HG02610 (cell line): ENCODE measurements around the gene CALML4.
"Not testable (repeated sequence)": the region's sequence is repeated elsewhere in the genome, so short reads cannot be mapped to it uniquely, and the experiment has no call there.

Experiments
- ATAC-seq: cut with Tn5 transposase; IDR thresholded peaks from one replicate; pipeline ENCODE4 v1.9.1; 2021; ENCODE audit warnings: mild to moderate bottlenecking, moderate library complexity; ENCODE audit not compliant: unreplicated experiment

Gene CALML4, protein sequence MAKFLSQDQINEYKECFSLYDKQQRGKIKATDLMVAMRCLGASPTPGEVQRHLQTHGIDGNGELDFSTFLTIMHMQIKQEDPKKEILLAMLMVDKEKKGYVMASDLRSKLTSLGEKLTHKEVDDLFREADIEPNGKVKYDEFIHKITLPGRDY

DNA sequence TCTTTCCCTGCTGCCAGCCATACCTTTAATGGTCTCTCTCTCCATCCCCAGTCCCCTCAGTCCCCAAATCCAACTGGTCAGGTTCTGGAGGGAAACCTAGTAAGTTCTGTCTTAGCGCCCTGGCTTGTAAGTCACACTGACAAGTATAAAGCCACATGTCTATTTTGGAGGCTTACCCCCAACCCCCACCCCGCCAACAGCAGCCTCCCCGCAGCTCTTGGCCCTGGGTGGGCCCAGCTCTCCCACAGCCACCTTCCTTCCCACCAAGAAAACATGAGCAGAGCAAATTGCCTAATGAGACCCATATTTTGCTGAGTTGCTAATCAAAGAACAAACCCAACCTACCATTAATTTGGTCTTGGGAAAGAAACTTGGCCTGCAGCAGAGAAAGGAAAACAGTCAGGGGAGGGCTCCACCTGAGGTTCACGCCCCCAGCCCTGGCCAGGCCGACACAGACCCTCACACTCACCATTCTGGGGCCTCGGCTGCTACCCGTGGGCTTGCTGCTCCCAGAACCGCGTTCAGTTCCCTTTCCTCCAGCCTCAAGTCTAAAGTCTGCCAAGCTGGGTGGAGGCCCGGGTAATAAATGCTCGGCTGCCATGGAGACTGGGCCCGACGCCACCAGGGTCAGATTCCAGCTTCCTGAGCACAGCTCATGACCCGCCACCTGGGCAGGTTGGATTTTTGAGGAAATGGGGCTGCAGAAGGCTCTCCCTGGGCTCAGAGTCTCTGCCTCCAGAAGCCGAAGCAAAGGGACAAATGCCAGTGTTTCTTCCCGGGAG lies at the start of gene CALML4:
TSS of gene CALML4 (minus strand) at position 557 of the 782 bp plus-strand sequence. CDS start at position 472, 85 bp downstream.
- no peak for ATAC-seq

- ATAC-seq = no peak
Observed at GRCh38 chr15:68252925-68253534, 47.9 kb upstream of the CALML4 start.

- ATAC-seq = no peak
Observed at GRCh38 chr15:68249058-68249713, 44.1 kb upstream of the CALML4 start.

DNA sequence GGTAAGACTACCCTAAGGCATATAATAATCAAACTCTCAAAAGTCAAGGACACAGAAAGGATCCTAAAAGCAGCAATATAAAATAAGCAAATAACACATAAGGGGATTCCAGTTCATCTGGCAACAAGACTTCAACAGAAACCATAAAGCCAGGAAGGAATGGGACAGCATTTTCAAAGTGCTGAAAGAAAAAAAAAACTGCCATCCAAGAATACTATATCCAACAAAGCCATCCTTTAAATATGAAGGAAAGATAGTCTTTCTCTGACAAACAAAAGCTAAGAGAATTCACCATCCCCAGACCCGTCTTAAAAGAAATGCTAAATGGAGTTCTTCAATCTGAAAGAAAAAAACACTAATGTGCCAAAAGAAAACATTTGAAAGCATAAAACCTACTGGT lies 39.1 kb upstream of the CALML4 start:
- ATAC-seq = no peak

- no peak for ATAC-seq
Observed at GRCh38 chr15:68241088-68241935, 36.2 kb upstream of the CALML4 start.

DNA sequence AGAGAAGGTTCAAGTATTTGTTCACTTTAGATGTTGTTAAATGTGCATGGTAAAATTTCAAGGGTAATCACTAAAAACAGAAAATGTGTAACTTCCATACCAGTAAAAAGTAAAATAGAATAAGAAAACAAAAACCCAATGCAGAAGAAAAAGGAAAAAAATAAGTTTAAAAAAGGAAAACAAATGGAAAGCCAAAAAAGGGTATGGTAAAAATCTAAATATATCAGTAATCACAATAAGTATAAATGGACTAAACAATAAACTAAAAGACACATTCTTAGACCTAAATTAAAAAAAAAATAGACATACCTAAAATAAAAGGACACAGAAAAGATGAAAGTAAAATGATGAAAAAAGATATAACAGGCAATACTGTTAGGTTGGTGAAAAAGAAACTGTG lies 33.9 kb upstream of the CALML4 start:
- no peak for ATAC-seq

DNA sequence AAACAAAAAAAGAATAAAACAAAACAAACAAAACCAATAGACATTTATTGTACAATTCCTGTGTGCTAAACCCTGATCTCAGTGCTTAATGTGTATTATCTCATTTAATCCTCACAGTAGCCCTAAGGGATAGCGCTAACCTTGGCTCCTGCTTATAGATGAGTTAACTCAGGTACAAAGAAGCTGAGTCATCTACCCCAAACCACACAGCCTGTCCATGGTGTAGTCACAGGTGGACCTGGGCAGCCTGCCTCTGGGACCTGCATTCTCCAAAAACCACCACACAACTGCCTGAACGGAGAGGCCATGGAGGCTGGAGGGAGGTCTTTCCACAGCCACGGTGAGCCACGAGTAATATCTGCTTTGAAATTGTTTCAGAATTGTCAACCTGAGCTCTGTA lies 29.9 kb upstream of the CALML4 start:
- ATAC-seq = no peak

- ATAC-seq = not testable (repeated sequence)
Observed at GRCh38 chr15:68234520-68234919, 29.4 kb upstream of the CALML4 start.

GRCh38 chr15:68234060-68234459 lies 28.9 kb upstream of the CALML4 start:
- no peak for ATAC-seq

DNA sequence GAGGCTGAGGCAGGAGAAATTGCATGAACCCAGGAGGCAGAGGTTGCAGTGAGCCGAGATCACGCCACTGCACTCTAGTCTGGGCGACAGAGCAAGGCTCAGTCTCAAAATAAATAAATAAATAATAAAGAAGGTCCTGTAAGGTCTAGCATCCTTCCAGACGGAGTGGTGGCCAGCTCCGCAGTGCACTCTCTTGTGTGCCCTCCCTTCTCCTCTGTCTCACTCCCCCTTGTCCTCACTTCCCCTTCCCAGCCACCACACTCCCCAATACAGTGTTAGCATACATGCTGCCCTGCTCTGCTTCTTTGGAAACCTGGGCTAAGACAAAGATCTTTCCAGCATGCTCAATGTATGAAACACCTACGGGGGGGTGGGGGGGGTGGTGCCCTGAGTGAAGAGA lies 27.8 kb upstream of the CALML4 start:
- ATAC-seq = no peak

- no peak for ATAC-seq
Observed at GRCh38 chr15:68232449-68232848, 27.3 kb upstream of the CALML4 start.

- no peak for ATAC-seq
Observed at GRCh38 chr15:68231102-68231818, 26.1 kb upstream of the CALML4 start.

DNA sequence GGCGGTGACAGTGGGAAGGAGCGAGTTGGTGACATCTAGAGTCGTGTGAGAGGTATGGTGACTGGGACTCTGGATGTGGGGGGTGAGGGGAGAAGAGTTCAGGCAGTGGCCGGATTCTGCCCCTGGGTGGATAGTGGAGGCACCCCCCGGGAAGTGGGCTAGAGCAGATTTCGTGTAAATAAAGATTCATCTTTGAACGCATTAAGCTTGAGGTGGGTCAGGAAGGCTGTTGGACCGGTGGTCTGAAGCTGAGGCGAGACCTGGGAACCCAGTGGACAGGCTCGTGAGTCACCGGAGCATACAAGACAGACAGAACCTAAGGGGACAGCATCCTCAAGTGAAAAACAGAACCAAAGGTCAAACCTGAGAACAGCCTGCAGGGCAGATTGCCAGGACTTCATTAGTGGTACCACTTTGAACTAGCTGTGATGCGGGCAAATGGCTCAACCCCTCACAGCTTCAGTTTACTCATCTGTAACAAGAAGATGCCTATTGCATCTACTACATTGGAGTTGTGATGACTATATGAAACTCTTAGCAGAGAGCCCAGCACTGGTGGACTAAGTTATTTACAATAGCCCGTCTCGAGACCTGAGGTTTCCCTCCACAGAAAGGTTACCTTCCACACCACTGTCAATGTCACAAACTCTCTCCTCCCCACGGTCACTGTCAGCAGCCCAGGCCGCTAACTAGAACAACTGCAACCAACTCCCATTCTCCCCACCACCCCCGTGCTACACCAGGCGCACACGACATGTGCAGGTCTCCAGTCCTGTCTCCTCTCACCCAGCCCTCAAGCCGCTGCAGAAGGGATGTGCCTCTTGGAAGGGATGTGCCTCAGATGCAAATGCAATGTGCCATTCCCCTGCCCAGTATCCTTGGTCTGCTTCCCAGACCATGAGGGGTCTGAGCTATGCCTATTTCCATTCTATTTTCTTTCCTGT lies 25.3 kb upstream of the CALML4 start:
- ATAC-seq = no peak

DNA sequence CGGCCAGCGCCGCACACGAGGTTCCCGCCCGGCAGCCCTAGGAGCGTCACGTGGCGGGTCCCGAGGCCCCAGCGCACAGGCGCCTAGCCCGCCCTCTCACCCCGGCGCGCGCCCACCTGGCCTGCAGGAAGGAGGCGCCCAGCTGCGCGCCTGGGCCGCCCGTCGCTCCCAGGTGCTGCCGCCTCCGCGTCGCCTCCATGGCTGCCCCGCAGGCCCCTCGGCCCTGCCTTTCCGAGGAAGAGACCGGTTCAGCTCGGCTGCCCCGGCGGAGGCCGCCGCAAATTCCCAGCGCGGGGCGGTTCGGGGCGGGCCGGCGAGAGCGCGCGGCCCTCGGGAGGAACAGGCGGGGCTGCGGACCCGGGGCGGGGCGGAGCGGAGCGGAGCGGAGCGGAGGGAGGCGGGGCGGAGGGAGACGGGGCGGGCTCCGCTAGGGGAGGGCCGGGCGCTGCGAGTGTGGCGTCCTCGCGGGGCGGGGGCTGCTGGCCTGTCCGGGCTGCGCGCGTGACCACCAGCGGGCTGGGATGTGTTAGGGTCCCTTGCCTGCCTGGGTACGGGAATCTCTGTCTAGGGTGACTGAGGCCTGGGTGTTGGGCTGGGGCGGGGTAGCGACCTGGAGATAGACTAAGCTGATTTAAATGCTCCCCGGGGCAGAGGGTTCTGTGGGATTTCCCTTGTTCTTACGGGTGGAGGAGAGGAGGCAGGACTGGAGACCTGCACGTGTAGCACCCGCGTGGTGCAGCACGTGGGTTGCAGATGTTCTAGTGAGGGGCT lies 24.4 kb upstream of the CALML4 start, which contains the start of gene CLN6:
TSS of gene CLN6 (minus strand) at position 343 of the 771 bp plus-strand sequence. CDS start at position 199, 144 bp downstream.
- ATAC-seq = peak; percentile 74

DNA sequence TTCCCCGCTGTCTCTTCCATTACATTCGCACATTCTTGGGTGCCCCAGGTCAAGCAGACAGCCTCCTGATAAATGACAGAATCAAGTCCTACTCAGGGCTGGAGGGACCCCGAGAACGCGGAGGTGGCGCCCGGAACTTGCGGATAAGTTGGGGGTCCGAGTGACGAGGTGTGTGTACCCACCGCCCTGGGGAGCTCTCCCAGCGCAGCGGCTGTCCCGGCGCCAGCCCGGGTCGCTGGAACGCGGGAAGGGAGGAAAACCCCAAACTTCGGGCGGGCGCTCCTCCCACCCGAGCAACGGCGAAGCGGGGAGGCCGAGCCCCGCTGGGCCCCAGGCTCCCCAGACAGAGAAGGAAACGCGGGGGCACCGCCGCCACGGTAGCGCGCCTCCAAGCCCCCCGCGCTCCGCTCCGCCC lies 23.8 kb upstream of the CALML4 start:
- ATAC-seq = peak; percentile 1

DNA sequence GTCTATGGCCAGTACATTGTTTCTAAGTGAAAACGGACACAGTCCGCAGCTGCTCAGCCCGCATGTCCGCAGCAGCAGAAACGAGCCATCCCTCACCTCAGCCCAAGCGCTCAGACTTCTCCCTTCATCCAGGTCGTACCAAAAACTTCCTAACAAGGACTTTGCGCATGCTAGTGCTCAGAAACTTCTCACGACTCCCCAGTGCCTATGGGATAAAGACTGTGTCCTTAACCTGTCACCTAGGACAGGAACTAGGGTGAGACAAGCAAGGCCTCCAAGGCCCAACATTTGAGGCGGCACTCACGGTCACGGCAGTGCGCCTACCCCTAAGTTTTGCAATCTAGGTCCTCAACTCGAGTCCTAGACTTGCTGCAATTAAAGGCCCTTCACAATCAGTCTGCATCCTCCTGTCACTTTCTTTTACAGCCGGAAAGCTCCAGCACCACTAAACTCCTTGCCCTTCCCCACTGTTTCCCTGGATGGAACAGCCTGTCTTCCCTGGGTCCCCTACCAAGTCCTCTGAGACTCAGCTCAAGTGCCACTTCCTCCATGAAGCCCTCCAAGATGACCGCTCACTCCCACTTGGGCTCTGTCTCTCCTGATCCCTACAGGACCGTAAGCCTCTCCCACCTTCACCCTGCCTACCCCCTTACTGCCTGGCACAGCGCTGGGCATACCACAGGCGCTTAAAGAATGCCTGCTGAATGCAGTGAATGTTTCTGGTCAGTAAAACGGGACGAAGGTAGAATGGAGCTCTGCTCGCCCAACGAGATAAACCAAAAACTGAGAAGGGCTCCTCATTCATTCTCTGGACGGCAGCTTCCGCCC lies 23.2 kb upstream of the CALML4 start:
- no peak for ATAC-seq

DNA sequence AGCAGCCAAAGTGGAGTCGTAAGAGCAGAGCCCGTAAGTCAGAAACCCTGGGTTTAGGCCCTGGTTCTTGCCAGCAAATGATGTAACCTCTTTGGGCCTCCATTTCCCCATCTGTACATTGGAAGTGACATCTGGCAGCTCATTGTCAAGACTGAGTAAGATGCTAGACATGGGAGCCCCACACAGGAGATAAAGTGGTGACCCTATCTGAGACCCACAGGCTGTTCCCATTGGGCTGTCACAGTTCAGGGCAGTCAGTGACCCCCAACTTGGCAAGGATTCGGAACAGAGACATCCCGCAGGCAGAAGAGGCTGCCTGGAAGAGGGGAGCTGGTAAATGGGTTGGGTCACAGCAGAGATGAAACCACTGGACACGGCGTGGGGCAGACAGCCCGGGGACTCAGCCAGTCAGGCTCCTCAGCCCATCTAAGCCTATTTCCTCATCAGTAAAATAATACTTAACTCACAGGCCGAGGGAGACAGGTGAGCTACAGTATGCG lies 22.6 kb upstream of the CALML4 start:
- ATAC-seq = no peak
